ENCODE data around the gene AUTS2. TPM values are rescaled to one million over a fixed set of nuclear protein-coding genes. Genes with fewer than 3 reads are reported as not detected.

Gene AUTS2
- total RNA-seq, 4 donors from 2014 or later: 29.8 to 114 (median 59.4) TPM

DNA sequence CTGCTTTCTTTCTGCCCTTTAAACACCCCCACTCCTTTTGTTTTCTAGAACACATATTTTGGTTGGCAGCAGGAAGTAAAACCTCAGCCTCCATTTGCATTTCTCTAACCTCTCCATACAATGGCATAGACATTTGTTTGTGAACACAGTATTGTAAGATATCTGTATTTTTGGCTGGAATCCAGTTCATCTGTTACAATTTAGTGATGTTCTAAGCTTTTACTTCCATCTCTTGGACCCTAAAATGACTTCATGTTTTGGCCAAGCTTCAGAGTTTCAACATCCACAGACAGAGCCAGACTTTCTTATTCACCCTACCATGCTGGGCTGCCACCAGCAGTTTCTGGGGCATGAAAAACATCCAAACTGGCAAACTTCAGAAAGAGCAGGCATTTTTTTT is 21.1 kb upstream of the AUTS2 start:
- TF ChIP-seq POLR2AphosphoS5 (IDR thresholded peaks at IDR 0.05): no peak
- DNase-seq: no peak
- H3K27me3 ChIP-seq: no peaks in the 10 kb centered on the region
- intact Hi-C loops (cut with DNase I; ENCODE audit: low total_unique reads) (no loop called here), in situ Hi-C loops (cut with MboI; ENCODE audit: low pct_ligation_motif_present in 1 of 4, low pct_unique_long_range_greater_than_20kb in 1 of 4, low sequenced_read_pairs in 3 of 4) (no loop called here)
- H3K9me3 ChIP-seq: no peaks in the 10 kb centered on the region
- H3K36me3 ChIP-seq: no peaks in the 10 kb centered on the region
- H3K4me3 ChIP-seq: no peak overlapping the region
- H3K4me1 ChIP-seq: no peaks in the 10 kb centered on the region
- no peak overlapping the region for H3K27ac ChIP-seq

DNA sequence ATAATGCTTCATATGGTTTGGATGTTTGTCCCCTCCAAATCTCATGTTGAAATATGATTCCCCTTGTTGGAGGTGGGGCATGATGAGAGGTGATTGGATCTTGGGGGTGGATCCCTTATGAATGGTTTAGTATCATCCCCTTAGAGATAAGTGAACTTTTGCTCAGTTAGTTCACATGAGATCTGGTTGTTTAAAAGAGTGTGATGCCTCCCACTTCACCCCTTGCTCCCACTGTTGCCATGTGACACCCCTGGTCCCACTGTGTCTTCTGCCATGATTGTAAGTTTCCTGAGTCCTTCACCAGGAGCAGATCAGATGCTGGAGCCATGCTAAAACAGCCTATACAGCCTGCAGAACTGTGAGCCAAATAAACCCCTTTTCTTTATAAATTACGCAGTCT is 13.1 kb upstream of the AUTS2 start:
- Histone ChIP-seq H3K4me1 (no peaks in the 10 kb centered on the region), H3K27me3 (no peaks in the 10 kb centered on the region), H3K9me3 (no peaks in the 10 kb centered on the region), H3K4me3 (no peak overlapping the region), H3K27ac (no peak overlapping the region), H3K36me3 (no peaks in the 10 kb centered on the region)
- DNase-seq: no peak
- intact Hi-C loops (cut with DNase I; ENCODE audit: low total_unique reads): no loop called here
- 78 to 83% methylated on average over 1 of the region's 1 CpG for WGBS, 2 donors (ENCODE audit: low coverage in 1 of 2)
- no peak for TF ChIP-seq POLR2A (IDR thresholded peaks at IDR 0.05)
- no peak for TF ChIP-seq EP300 (IDR thresholded peaks at IDR 0.05; ENCODE audit: low read depth)
- no peak for TF ChIP-seq POLR2AphosphoS5 (IDR thresholded peaks at IDR 0.05)
- TF ChIP-seq, protein P1, sequence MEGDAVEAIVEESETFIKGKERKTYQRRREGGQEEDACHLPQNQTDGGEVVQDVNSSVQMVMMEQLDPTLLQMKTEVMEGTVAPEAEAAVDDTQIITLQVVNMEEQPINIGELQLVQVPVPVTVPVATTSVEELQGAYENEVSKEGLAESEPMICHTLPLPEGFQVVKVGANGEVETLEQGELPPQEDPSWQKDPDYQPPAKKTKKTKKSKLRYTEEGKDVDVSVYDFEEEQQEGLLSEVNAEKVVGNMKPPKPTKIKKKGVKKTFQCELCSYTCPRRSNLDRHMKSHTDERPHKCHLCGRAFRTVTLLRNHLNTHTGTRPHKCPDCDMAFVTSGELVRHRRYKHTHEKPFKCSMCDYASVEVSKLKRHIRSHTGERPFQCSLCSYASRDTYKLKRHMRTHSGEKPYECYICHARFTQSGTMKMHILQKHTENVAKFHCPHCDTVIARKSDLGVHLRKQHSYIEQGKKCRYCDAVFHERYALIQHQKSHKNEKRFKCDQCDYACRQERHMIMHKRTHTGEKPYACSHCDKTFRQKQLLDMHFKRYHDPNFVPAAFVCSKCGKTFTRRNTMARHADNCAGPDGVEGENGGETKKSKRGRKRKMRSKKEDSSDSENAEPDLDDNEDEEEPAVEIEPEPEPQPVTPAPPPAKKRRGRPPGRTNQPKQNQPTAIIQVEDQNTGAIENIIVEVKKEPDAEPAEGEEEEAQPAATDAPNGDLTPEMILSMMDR (IDR thresholded peaks at IDR 0.05): no peak
- in situ Hi-C loops (cut with MboI; ENCODE audit: low pct_ligation_motif_present in 1 of 4, low pct_unique_long_range_greater_than_20kb in 1 of 4, low sequenced_read_pairs in 3 of 4): no loop called here

DNA sequence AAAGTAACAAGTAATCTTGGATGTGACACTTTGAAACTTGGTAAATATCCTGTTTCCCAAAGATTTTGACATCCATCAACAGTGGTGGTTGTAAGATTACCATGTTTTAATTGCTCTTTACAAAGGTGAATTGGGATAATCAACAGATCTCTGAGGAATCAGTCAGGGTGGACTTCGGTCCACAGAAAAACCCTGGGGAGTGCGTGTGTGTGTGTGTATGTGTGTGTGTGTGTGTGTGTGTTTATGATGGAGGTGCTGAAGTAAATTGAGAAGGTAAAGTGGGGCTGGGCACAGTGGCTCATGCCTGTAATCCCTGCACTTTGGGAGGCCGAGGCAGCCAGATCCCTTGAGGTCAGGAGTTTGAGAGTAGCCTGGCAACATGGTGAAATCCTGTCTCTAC is 12.0 kb upstream of the AUTS2 start:
- in situ Hi-C loops (cut with MboI; ENCODE audit: low pct_ligation_motif_present in 1 of 4, low pct_unique_long_range_greater_than_20kb in 1 of 4, low sequenced_read_pairs in 3 of 4): no loop called here
- TF ChIP-seq, protein P1 (IDR thresholded peaks at IDR 0.05): no peak
- TF ChIP-seq POLR2AphosphoS5 (IDR thresholded peaks at IDR 0.05): no peak
- no peaks in the 10 kb centered on the region for H3K9me3 ChIP-seq
- no peak overlapping the region for H3K27ac ChIP-seq
- H3K27me3 ChIP-seq: no peaks in the 10 kb centered on the region
- H3K36me3 ChIP-seq: no peaks in the 10 kb centered on the region
- WGBS, 2 donors (ENCODE audit: low coverage in 1 of 2): 18 to 47% methylated on average over 2 to 3 of the region's 3 CpGs
- H3K4me1 ChIP-seq: no peaks in the 10 kb centered on the region
- intact Hi-C loops (cut with DNase I; ENCODE audit: low total_unique reads): no loop called here
- DNase-seq: no peak
- H3K4me3 ChIP-seq: no peak overlapping the region

DNA sequence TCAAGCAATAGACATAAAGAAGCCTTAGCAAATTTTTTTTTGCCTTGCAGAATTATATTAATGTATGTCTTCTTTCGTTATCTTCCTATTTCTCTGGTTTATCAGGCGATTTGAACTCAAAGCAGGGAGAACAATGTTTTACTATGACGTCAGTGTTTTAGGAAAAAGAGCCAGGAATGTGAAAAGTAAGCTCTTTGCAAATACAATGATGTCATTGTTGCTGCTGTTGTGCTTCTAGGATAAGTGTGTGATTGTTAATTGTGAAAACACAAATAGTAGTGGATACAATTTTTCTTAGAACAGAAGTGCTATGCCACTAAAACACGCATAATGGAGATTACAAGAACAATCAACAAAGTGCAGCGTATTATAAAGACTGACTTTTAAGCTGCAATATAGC is 9.5 kb upstream of the AUTS2 start:
- 37 to 49% methylated on average over 5 of the region's 5 CpGs for WGBS, 2 donors (ENCODE audit: low coverage in 1 of 2)
- TF ChIP-seq POLR2AphosphoS5 (IDR thresholded peaks at IDR 0.05) (no peak), EP300 (IDR thresholded peaks at IDR 0.05; ENCODE audit: low read depth) (no peak), POLR2A (IDR thresholded peaks at IDR 0.05) (no peak)
- TF ChIP-seq, protein P1 (IDR thresholded peaks at IDR 0.05): no peak
- H3K27ac ChIP-seq: no peak overlapping the region

DNA sequence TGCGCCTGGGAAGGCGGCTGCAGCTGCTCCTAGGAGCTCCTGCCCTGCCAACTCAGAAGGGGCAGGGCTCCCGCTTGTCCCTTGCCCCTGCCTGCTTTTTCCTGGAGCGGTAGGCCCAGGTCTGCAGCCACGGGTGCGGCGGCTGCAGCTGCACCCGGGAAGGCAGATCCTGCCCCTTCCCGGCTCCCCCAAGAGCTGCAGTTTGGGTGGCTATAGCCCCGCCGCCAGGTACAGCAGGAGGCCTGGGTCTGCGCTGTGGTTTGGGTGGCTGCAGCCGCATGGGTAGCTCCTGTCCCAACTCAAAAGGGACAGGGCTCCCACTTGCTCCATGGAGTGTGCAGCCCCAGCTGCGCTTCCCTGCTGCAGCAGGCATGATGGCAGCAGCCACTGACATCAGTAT is 6.5 kb upstream of the AUTS2 start:
- H3K4me3 ChIP-seq: no peak overlapping the region
- DNase-seq: no peak
- H3K36me3 ChIP-seq: no peaks in the 10 kb centered on the region
- peaks cover 0 to 3% (median 0%) of the 10 kb centered on the region in 4 donors for H3K4me1 ChIP-seq
- peaks cover 2% of the 10 kb centered on the region for H3K27me3 ChIP-seq
- no peak overlapping the region for H3K27ac ChIP-seq
- intact Hi-C loops (cut with DNase I; ENCODE audit: low total_unique reads) (no loop called here), in situ Hi-C loops (cut with MboI; ENCODE audit: low pct_ligation_motif_present in 1 of 4, low pct_unique_long_range_greater_than_20kb in 1 of 4, low sequenced_read_pairs in 3 of 4) (no loop called here)
- no peaks in the 10 kb centered on the region for H3K9me3 ChIP-seq
- WGBS, 2 donors (ENCODE audit: low coverage in 1 of 2): 89% methylated on average over 14 of the region's 14 CpGs; no CpG with 5 or more reads in 1 of the 2 donors
- TF ChIP-seq EP300 (IDR thresholded peaks at IDR 0.05; ENCODE audit: low read depth) (no peak), POLR2AphosphoS5 (IDR thresholded peaks at IDR 0.05) (no peak), POLR2A (IDR thresholded peaks at IDR 0.05) (no peak)

More for the DNA sequence above, 9.5 kb upstream of the AUTS2 start:
- in situ Hi-C loops (cut with MboI; ENCODE audit: low pct_ligation_motif_present in 1 of 4, low pct_unique_long_range_greater_than_20kb in 1 of 4, low sequenced_read_pairs in 3 of 4): no loop called here
- H3K27me3 ChIP-seq: no peaks in the 10 kb centered on the region
- no peaks in the 10 kb centered on the region for H3K4me1 ChIP-seq
- H3K36me3 ChIP-seq: no peaks in the 10 kb centered on the region
- no peaks in the 10 kb centered on the region for H3K9me3 ChIP-seq
- H3K4me3 ChIP-seq: no peak overlapping the region
- intact Hi-C loops (cut with DNase I; ENCODE audit: low total_unique reads): no loop called here
- no peak for DNase-seq
